Ecto neural progenitor cell (in vitro differentiated cells): ENCODE measurements around the gene RANBP17.
A peak's percentile ranks its signal among the peaks of the same experiment; 100 is the strongest.
"Not testable (repeated sequence)": the region's sequence is repeated elsewhere in the genome, so short reads cannot be mapped to it uniquely, and the experiment has no call there.

Source experiments
- DNase-seq: peaks from one replicate; pipeline ENCODE4 v3.0.0-alpha.2; 2018; ENCODE audit warnings: low spot score

Gene RANBP17

DNA sequence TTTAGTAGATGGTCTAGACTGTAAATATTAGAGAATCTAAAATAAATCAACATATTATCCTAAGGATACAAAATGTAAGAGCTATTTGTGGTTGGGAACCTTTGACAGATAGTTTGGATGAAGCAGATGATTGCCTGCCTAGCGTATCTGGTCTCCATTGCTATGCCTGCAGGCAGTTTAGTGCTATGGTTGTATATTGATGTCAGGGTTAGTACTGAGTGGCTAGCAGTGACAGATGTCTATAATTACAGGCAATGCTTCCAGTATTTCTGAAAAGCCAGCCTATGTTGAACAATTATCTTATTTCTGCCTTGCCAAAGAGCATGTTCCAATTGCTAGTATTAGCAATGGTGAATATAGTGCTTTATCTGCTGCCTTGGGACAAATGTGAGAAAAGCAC is 296.0 kb downstream of the RANBP17 start:
- no peak for DNase-seq

DNA sequence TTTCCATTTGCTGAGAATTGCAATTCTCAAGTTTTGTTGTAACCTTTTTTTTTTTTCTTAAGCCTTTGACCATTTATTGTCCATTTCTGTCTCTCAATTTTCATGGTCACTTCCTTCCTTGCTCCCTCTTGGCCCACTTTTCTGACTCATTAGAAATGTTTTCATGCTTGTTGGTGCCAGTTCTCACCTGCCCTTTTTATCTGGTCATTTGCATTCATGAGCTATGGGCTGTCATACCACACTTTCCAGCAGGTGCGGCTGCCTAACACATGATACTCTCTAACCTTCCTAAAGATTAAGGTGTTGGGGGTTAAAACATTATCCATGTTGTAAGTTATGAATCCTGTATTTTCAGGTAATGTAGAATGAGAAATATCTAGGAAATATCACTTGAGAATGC is 296.8 kb downstream of the RANBP17 start:
- no peak for DNase-seq

DNA sequence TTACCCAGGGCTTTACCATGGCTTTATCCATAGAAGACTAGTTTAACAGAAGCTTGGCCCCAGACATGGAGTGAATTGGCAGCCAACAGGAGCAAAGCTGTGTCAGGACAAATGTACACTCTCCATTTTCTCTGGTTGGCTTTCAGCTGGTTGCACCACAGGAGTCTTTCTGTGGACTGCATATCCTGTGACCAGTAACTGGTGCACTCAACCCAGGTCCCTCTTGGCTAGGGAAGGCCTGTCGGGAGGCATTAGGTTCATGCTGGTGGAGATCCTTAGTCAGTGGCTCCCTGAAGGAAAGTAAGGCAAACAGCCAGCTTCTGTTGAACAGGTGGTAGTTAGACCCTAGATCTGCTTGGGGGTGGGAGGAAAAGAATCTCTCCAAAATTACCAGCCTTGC is 300.3 kb downstream of the RANBP17 start:
- no peak for DNase-seq

DNA sequence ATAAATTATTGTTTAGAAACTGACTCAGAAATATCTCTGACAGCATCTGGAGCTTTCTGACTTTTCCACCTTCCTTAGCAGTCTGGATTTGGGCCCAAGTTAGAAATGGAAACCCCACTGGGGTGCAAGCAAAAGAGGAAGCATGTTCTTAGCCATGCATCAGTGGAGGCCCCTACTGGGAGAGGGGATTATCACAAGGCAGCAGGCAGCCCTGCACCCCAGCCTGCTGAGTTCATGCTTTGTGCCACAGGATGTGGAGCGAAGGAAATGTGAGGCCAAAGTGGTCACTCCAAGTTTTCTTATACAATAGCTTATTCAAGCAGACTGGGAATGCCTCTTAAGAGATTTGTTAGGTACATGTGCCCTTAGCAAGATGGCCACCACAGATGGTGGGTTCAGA is 300.8 kb downstream of the RANBP17 start:
- peak; percentile 71 for DNase-seq

DNA sequence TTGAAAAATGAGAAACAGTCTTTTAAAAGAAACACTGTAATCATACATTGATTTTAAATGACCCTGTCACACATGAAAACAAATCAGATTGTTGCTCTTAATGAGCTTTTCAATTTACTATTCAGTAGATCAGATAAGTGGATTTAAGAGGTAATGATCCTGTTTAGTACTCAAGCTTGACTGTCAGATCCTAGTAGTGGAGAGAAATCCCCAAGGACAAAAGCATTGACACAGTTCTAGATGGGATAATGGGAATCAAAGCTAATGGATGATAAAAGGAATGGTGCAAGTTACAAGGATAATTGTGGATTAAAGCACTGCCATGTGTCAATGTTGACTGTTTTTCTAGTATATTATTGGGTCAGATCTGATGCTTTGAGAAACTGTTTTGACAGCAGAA is 304.9 kb downstream of the RANBP17 start:
- DNase-seq: no peak

DNA sequence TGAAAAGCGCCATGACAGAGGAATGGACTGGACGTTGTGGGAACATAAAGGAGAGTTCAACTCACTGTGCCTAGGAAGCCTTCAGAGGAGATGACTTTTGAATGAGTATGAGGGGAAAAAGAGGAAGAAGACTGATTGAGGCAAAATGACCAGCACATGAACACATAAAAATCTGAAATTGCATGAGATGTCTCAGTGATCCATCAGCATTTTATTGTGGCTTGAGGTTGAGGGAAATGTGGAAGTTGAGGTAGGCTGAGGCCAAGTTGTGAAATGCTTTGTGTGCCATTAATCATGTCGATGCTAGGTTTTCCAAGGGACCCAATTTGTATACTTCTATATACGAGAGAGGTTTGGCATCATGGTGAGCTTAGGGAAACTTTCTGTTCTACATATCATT is 306.4 kb downstream of the RANBP17 start:
- DNase-seq: no peak

DNA sequence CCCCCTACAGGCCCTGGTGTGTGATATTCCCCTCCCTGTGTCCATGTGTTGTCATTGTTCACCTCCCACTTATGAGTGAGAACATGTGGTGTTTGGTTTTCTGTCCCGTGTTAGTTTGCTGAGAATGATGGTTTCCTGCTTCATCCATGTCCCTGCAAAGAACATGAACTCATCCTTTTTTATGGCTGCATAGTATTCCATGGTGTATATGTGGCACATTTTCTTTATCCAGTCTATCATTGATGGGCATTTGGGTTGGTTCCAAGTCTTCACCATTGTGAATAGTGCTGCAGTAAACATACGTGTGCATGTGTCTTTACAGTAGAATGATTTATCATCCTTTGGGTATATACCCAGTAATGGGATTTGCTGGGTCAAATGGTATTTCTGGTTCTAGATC is 313.1 kb downstream of the RANBP17 start:
- DNase-seq: not testable (repeated sequence)

DNA sequence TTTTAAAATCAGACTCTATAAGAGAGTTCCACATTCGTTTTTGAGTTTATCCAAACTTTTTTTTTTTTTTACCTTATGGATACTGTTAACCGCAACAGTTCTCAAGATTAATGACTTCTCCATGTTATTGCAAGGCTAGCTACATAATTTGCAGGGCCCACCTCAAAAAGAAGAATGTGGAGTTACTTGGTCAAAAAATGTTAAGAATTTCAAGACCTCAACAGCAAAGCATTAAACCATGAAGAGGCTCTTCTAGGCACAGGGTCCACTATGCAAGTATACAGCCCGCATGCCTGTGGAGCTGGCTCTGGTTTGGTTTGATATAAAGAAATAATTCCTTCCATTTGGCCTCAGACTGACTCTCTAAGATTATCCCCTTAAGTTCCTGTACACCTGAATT is 313.9 kb downstream of the RANBP17 start:
- no peak for DNase-seq

DNA sequence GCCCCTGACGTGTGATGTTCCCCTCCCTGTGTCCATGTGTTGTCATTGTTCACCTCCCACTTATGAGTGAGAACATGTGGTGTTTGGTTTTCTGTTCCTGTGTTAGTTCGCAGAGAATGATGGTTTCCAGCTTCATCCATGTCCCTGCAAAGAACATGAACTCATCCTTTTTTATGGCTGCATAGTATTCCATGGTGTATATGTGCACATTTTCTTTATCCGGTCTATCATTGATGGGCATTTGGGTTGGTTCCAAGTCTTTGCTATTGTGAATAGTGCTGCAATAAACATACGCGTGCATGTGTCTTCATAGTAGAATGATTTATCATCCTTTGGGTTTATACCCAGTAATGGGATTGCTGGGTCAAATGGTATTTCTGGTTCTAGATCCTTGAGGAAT is 316.4 kb downstream of the RANBP17 start:
- not testable (repeated sequence) for DNase-seq

DNA sequence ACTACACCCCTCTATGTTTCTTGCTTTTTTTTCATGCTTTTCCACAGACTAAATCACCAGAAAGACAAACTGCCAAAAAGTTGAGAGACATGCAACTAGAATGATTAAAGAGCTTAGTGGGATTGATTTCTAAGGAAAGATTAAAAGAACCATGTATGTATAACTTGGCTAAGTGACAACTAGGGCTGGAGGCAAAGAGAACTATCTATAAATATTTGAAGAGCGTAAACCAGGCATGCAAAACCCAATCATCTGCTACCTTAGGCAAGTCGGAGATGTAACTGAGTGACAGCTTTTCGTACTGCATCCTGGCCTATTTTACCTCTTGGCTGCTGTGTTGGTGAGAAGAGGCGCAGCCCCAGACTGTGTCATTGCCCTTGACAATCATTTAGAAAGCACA is 326.2 kb downstream of the RANBP17 start:
- no peak for DNase-seq

DNA sequence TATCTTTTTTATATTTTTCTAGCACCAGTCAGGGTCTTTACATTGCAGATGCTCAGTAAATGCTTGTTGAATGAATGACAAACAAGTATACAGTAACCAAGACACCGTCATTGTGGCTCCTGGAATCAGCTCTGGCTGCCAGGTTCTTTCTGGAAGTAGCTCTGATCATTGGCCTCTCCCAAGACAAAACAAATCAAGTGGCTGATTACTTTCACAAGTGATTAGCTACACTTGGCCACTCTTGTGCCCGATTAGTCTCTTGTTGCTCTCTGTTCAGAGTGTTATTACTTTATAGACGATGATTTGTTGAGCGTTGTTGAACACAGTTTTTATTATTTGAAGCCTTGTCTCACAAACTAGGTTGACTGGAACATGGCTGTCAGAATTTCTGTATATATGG is 327.6 kb downstream of the RANBP17 start:
- no peak for DNase-seq

DNA sequence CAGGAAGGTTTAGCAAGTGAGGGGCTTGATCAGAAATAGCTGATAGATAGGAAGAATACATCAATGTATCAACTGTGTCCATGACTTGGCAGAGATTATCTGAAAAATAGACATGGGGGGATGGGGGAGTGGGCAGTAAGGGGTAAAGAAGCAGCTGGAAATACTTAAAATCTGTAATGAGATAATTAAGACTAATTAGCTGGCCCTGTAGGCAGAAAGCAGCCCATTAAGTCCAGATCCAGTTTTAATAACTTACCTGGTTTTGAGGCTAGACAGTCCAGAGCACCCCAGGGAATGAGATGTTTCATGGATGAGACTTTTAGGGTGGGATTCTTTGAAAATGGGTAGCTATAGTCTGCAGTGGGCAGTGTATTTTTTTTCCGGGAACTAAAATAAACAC is 330.3 kb downstream of the RANBP17 start:
- no peak for DNase-seq

DNA sequence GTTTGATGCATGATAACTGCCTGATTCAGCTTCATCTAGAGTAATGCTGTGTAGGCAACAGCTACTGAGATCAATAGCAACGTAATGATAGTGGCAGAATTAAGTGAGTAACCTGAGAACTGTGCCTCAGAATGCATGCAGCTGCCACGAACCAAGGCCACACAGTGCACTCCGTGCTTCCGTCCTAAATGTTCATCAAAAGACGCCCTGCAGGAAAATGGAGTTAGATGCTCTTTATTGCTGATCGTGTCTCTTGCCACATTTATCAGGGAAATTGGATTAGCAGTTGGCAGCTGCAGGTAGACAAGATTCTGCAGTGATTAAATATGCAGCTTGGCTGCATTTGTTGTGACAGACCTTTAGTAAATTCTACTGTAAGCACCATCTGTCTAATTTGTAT is 339.5 kb downstream of the RANBP17 start:
- no peak for DNase-seq

DNA sequence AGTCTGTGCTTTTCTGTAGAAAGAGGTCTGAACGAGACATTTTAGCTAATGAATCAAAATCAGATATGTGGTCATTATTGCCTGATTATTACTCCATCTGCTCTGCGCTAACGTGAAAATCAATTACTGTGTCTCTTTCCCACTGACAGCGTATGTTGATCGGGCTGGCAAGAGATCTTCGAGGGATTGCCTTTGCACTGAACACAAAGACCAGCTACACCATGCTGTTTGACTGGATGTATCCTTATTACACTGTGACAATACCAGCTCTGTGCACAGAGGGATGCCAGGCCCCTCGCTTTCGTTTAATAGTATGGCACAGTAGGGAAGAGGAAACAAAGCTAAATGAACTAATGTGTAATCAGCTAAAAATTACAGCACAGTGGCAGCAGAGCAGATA is 343.6 kb downstream of the RANBP17 start:
- peak; percentile 51 for DNase-seq

DNA sequence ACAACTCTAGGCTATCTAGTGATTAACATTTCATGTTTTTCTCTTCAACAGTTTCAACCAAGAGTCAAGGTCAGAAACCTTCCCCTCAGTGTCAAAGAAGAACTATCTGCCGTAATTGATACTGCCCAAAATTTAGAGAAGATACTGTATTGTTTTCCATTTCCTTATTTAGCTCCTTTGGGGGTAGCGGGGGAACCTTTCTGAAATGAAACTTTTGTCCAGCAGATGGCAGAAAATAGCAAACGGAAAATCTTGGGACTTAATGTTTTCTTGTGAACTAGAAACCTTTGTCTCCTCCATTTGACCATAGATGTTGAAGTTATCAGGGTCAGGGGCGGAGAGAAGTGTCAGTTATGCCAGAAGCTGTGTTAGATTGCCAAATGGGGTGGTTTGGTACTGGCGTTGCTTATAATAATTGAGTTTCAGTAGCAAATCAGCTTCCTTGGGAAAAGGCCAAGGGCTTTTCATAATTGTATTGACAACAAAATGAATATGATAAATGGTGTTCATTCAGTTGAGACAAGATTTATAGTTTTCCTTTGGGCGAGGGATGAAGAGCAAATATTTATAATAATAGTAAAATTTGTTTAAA is 345.5 kb downstream of the RANBP17 start:
- no peak for DNase-seq

DNA sequence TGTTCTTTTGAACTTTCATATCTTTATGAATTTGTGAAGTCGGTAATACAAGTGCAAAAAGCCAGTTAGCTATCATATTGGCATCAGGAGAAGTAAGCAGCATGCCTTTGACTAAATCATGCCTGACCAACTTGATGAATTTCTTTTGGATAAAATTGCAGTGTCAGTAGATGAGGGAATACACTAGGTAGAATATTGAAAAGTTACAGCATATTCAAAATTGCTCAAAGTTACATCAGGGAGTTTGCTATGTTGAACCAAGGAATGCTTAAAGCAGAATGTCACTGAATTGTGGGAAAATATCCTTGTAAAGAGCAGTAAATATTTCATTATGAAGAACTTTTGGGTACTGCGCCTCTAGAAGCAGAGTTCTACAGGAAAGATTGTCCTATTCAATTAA is 360.1 kb downstream of the RANBP17 start:
- no peak for DNase-seq

DNA sequence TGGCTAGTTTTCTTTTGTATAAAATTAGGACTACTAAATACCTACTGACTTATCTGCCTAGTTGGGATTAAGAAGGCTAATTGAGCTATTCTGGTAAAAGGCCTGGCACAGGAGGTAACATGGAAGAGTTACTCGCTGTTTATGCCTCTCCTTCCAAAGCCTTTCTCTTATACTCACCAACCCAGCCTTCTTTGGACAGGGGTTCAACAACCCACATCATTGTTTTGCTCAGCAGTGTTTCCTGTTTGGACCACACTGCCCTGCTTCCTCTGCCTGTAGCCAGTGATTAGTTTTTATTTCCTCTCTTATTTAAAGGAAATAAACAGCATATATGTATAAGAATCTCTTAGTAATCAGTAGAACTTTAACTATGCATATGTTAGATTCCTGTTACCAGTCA is 362.1 kb downstream of the RANBP17 start:
- no peak for DNase-seq

DNA sequence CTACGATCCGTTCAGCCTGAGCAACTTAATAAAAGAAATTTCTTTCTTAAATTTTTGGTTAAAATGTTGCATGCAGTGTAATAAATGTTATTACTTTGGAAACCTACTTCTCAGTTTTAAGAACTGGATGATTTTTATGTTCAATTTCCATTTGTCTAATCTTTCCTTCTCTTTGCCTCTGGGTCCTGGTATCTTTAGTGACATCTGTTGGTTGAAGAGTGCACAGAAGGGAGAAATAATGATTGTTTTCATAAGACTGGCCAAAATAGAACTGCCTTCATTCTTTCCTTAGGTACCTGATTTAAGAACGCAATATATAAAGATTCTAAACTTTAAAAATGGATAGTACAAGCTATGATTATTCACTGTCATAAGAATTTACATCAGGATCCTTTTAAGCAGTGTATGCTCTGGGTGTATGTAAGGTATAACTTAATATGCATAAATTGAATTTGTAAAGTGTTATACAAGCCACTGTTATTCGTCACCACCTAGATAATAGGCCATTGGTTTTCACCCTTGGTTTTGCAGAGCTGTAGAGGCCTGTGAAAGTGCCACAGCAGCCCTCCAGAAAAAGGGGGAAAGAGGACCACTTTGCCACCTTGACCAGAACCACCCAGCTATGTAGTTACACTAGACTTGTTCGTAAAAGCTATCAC is 364.4 kb downstream of the RANBP17 start:
- no peak for DNase-seq

DNA sequence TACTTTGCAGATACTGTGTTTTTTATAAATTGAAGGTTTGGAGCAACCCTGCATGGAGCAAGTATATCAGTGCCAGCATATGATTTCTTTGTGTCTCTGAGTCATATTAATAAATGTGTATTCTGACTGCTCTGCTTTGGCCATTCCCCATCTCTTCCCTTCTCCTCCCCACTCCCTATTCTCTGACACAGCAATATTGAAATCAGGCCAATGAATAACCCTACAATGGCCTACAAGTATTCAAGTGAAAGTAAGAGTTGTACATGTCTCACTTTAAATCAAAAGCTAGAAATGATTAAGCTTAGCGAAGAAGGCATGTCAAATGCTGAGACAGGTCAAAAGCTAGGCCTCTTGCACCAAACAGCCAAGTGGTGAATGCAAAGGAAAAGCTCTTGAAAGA is 365.0 kb downstream of the RANBP17 start:
- DNase-seq: no peak

DNA sequence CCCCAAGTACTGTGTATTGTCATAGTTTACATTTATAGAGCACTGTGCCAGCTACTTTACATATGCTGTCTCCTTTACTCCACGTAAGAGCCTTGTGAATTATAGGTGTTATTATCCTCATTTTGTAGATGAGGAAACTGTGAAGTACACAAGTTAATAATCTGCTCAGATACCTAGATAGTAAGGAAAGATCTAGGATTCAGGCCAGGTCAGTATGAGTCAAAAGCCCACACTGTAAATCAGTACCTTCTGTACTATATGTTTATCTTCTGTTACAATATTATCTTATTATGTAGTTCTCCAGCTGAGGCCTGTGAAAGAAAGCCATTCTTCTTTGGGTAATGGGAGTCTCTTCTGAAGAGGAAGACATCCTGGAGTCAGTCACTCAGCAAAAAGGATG is 374.8 kb downstream of the RANBP17 start:
- DNase-seq: no peak

DNA sequence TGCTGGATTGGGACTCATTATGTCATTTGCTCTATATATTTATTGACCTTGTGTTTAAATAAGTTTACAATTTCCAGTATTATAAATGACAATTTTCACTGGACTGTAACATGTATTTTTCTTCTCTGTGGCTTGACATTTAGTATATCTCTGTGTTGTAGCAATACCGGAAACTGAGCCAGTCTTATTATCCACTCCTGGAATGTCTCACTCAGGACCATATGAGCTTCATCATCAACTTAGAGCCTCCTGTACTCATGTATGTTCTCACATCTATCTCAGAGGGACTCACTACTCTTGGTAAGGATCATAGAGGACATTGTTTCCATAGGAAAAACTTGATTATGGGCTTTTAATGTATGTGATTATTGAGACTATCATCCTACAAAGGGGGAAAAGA is 380.7 kb downstream of the RANBP17 start:
- DNase-seq: no peak

DNA sequence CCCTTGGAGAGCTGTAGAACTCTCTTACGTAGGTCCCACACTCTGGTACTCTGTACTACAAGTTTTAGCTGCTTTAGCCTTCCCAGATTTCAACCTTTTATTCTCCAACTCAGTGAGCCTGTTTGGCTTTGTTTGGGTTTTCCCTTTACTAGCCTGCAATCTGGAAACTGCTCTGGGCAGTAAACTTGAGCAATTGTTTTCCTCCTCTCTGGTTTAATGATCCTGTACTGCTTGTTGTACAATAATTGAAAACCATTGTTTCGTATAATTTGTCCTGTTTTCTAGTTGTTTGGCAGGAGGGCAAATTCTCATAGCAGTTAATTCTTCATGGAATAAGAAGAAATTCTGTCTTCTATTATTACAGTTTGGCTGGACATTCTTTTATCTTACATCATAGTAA is 384.4 kb downstream of the RANBP17 start:
- DNase-seq: no peak

DNA sequence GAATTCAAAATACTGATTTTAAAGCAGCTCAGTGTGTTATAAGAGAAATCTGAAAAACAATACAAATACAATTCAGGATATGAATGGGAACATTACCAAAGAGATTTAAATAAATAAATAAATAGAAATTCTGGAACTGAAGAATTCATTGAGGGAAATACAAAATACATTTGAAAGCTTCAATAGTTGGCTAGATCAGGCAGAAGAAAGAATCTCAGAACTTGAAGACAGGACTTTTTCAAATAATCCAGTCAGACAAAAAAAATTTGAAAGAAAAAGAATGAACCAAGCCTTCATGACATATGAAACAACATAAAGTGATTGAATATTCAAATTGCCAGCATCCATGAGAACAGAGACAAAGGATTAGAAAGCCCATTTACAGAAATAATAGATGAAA is 387.6 kb downstream of the RANBP17 start:
- DNase-seq: no peak

DNA sequence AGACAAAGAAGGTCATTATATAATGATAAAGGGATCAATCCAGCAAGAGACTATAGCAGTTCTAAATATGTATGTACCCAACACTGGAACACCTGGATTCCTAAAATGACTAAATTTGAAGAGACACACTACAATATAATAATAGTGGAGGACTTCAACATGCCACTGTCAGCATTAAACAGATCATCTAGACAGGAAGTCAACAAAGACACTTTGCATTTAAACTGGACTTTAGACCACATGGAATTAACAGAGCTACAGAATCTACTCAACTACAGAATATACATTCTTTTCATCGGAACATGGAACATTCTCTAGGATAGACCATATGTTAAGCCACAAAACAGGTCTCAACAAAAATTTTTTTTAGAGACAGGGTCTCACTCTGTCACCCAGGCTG is 388.9 kb downstream of the RANBP17 start:
- DNase-seq: no peak
